ENCODE measurements around the gene SMCO2. TPM values are rescaled to one million over a fixed set of nuclear protein-coding genes. Genes with fewer than 3 reads are reported as not detected.

Gene SMCO2
- total RNA-seq, 1 donor from 2014 or later, result not detected

- no peaks in the 10 kb centered on the region for H3K27me3 ChIP-seq
- intact Hi-C loops (cut with DNase I), result loop anchor here (2.0 kb wide), 1 partner anchor 61 kb away; no protein-coding TSS in a partner anchor
- H3K36me3 ChIP-seq, result no peaks in the 10 kb centered on the region
- no peaks in the 10 kb centered on the region for H3K9me3 ChIP-seq
- peaks cover 14% of the 10 kb centered on the region for H3K4me1 ChIP-seq
- H3K4me3 ChIP-seq, result no peak overlapping the region
- H3K27ac ChIP-seq, result no peak overlapping the region
- DNase-seq (ENCODE audit: extremely low spot score in 2 of 2), result no peak
- no peak for TF ChIP-seq POLR2AphosphoS5 (IDR thresholded peaks at IDR 0.05; ENCODE audit: insufficient read depth in 1 of 2, low read depth in 1 of 2)
Measured at GRCh38 chr12:27462151-27462694, 15.7 kb downstream of the SMCO2 start.

DNA sequence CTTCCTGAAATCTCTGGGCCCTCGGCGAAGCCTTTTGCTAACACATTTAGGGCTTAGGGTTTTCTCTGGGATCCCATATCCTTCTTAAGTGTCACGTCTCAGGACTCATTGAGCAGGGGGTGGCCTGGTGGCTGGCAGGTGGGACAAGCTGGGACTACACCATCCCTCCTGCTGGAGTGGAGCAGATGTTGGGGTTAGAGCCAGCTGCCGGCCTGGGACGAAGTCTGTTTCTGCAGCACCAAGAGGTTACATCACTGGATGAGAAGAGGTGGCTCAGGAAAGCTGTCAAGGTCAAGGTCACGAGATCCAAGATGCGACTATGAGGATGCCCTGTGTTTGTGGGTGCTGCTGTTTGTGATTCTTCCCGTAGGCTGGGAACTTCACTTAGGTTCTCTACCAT is 16.3 kb downstream of the SMCO2 start:
- Histone ChIP-seq H3K27me3 (no peaks in the 10 kb centered on the region), H3K4me1 (peaks cover 14% of the 10 kb centered on the region), H3K36me3 (no peaks in the 10 kb centered on the region), H3K9me3 (no peaks in the 10 kb centered on the region), H3K27ac (no peak overlapping the region), H3K4me3 (no peak overlapping the region)
- intact Hi-C loops (cut with DNase I), result loop anchor here (2.0 kb wide), 1 partner anchor 60 kb away; no protein-coding TSS in a partner anchor
- TF ChIP-seq CTCF (IDR thresholded peaks at IDR 0.05) (no peak), POLR2A (IDR thresholded peaks at IDR 0.05) (no peak), POLR2AphosphoS5 (IDR thresholded peaks at IDR 0.05; ENCODE audit: insufficient read depth in 1 of 2, low read depth in 1 of 2) (no peak)
- no peak for DNase-seq (ENCODE audit: extremely low spot score in 2 of 2)

DNA sequence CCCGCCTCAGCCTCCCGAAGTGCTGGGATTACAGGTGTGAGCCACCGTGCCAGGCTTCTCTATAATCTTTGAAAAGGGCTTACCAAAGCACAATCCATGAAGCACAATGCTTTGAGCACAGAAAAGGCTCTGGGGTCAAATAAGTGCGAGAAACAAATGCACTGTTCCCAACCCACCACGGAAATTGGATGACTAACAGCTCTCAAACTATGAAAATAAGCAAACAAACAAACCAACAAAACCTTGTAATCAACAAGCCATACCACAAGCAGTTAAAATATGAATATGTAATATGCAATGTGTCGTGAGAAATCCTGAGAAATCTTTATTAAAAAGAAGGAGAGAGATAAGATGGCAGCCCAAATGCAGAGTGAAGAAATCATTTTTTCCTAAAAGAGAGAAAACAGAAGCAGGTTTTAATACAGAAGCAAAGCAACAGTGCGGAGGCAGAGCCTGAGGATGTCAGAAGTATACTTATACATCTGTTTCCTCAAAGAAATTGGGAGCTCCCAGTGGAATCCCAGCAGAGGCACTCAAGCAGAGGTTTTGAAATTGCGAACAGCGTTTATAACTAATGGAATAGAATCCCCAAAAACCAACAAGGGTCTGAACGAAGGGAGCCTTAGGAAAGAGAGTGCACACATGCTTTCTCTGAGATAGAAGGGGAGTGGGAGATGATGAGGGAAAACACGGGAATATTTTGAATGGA is 17.1 kb downstream of the SMCO2 start:
- Histone ChIP-seq H3K4me1 (peaks cover 14% of the 10 kb centered on the region), H3K36me3 (no peaks in the 10 kb centered on the region), H3K27me3 (no peaks in the 10 kb centered on the region), H3K9me3 (no peaks in the 10 kb centered on the region), H3K4me3 (no peak overlapping the region), H3K27ac (no peak overlapping the region)
- no peak for DNase-seq (ENCODE audit: extremely low spot score in 2 of 2)
- no peak for TF ChIP-seq CTCF (IDR thresholded peaks at IDR 0.05)
- TF ChIP-seq POLR2AphosphoS5 (IDR thresholded peaks at IDR 0.05; ENCODE audit: insufficient read depth in 1 of 2, low read depth in 1 of 2), result no peak
- no peak for TF ChIP-seq POLR2A (IDR thresholded peaks at IDR 0.05)
- intact Hi-C loops (cut with DNase I), result loop anchor here (2.0 kb wide), 1 partner anchor 59 kb away; no protein-coding TSS in a partner anchor

DNA sequence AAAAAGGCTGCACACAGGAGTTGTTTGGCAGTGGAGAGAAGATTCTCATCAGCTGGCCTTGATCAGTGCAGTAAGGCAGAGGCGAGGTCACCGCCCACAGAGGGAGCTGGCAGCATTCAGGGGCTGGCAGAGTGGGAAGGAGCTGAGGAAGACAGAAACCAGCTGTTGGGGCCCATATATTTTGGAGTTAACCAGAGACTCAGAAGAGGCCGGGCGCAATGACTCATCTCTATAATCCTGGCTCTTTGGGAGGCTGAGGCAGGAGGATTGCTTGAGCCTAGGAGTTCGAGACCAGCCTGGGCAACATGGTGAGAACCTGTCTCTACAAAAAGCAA is 17.7 kb downstream of the SMCO2 start:
- intact Hi-C loops (cut with DNase I), result no loop called here
- no peaks in the 10 kb centered on the region for H3K27me3 ChIP-seq
- H3K4me3 ChIP-seq, result no peak overlapping the region
- no peaks in the 10 kb centered on the region for H3K9me3 ChIP-seq
- no peak overlapping the region for H3K27ac ChIP-seq
- H3K4me1 ChIP-seq, result peaks cover 14% of the 10 kb centered on the region
- no peak for DNase-seq (ENCODE audit: extremely low spot score in 2 of 2)
- H3K36me3 ChIP-seq, result no peaks in the 10 kb centered on the region
- TF ChIP-seq POLR2AphosphoS5 (IDR thresholded peaks at IDR 0.05; ENCODE audit: insufficient read depth in 1 of 2, low read depth in 1 of 2) (no peak), CTCF (IDR thresholded peaks at IDR 0.05) (no peak), POLR2A (IDR thresholded peaks at IDR 0.05) (no peak)

DNA sequence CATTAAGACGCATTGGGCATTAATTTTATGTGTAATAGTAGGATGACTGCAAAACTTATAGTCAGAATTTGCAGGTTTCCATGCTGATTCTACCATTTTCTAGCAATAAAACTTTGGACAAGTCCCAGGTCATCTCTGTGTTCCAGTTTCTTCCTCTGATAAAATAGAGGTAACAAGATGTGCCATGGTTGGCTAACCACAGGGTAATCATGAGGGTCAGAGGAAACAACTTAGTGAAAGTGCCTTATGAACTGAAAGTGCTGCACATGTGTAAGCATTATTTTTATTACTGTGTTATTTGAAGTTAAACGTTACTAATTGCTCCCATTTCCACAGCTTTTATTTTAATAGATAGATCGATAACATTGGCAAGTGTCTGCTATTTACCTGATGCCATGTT is 21.1 kb downstream of the SMCO2 start:
- intact Hi-C loops (cut with DNase I), result no loop called here
- no peak for DNase-seq (ENCODE audit: extremely low spot score in 2 of 2)
- Histone ChIP-seq H3K27me3 (no peaks in the 10 kb centered on the region), H3K9me3 (no peaks in the 10 kb centered on the region), H3K4me3 (no peak overlapping the region), H3K4me1 (peaks cover 2% of the 10 kb centered on the region), H3K27ac (no peak overlapping the region), H3K36me3 (no peaks in the 10 kb centered on the region)
- no peak for TF ChIP-seq POLR2A (IDR thresholded peaks at IDR 0.05)
- no peak for TF ChIP-seq POLR2AphosphoS5 (IDR thresholded peaks at IDR 0.05; ENCODE audit: insufficient read depth in 1 of 2, low read depth in 1 of 2)
- no peak for TF ChIP-seq CTCF (IDR thresholded peaks at IDR 0.05)
